ENCODE measurements around the gene PCDHB11. TPM values are rescaled to one million over a fixed set of nuclear protein-coding genes. Genes with fewer than 3 reads are reported as not detected.
"Not testable (repeated sequence)": the region's sequence is repeated elsewhere in the genome, so short reads cannot be mapped to it uniquely, and the experiment has no call there.

PCDHB11 gene
- total RNA-seq (2014; rRNA removed; shearing (Covaris generic)) (0.38 and 1.2 TPM in 2 replicates), polyA plus RNA-seq (2016; fragmentation: Nextera tagmentation; extraction: Ambion mirVana) (1.1 TPM in 2 replicates)

DNA sequence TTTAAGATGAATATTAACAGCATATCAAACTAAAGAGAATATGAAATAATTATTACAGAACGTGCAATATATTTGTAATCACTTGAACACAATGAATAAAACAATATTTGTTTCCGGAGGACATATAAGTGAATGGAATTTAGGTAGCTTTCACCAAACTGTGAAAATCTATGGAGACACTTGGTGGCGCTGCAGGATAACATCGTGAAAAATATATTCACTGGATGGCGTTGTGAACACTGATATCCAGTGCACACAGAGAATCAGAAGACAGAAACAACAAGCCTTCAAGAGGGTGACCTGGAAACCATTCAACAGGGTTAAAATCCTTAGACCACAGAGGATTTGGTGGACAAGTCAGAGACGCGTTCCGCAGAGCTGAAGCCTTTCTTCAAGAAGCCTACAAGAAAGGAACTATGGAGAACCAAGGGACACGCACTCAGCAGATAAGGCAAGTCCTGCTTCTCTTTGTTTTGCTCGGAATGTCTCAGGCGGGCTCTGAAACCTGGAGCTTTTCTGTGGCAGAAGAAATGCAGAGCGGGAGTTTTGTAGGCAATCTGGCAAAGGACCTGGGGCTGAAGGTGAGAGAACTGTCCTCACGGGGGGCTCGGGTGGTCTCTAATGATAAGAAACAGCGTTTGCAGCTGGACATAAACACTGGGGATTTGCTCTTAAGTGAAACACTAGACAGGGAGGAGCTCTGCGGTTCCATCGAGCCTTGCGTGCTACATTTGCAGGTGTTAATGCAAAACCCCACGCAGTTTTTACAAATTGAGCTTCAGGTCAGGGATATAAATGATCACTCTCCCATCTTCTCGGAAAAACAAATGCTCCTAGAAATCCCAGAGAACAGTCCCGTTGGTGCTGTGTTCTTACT lies at the start of gene PCDHB11:
PCDHB11 (plus strand) TSS at position 269 of the 877 bp plus-strand sequence; CDS start at position 417, 148 bp downstream.
- peak within 1 kb of the TSS; percentile 70 for H2AFZ ChIP-seq
- peak; percentile 48 for DNase-seq
- no peaks in the 10 kb centered on the region for H3K27me3 ChIP-seq (replicated peaks; ENCODE audit: insufficient read depth)
- H3K36me3 ChIP-seq (ENCODE audit: low read depth), result no peaks in the 10 kb centered on the region
- H3K79me2 ChIP-seq (ENCODE audit: insufficient read depth), result no peaks in the 10 kb centered on the region
- H3F3A ChIP-seq (ENCODE audit: insufficient read depth), result no peaks in the 10 kb centered on the region
- WGBS, 2 experiments (ENCODE audit: low coverage in 1 of 2, low lambda C conversion rate in 2 of 2, missing lambda C conversion rate in 2 of 2), result 14 to 16% methylated on average over 21 of the region's 21 CpGs
- H3K9ac ChIP-seq, result no peak within 1 kb of the TSS; the same call in 1 of the 2 replicates
- in situ Hi-C loops (cut with MboI), result no loop called here
- no peak within 1 kb of the TSS for H3K27ac ChIP-seq
- H3K4me3 ChIP-seq, result peak within 1 kb of the TSS; percentile 63
- H3K9me2 ChIP-seq (ENCODE audit: insufficient read depth), result no peaks in the 10 kb centered on the region
- H4K20me1 ChIP-seq (ENCODE audit: insufficient read depth), result no peaks in the 10 kb centered on the region
- peak within 1 kb of the TSS; percentile 52 for H3K4me2 ChIP-seq (ENCODE audit: unreplicated experiment)
- no peaks in the 10 kb centered on the region for H3K4me1 ChIP-seq (ENCODE audit: insufficient read depth)
- H3K9me3 ChIP-seq (ENCODE audit: low read depth), result peaks cover 8% of the 10 kb centered on the region
- TF ChIP-seq EZH2phosphoT487 (IDR thresholded peaks at IDR 0.05; ENCODE audit: insufficient read depth, low read depth) (no peak), EZH2 (IDR thresholded peaks at IDR 0.05; ENCODE audit: insufficient read depth, poor library complexity, severe bottlenecking) (no peak)

DNA sequence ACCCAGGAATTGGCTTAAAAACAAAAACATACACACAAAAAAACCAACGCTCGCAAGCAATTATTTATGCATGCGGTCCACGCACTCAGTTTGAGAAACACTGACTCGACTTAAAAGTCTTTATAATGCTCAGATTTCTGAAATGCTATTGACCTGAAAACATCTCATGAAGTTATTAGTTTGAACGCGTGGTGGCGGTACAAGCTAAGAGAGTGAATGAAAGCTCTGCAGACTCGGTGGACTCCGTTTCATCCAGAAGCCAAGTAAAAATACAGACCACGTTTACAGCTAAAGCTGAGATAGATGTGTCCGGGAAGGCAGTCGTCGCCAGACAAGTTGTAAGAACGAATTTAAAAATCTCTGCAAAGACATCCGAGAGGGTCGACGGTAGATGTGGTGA lies 49.6 kb upstream of the PCDHB11 start, which contains the start of gene PCDHB6:
PCDHB6 (plus strand) TSS at position 246 of the 400 bp plus-strand sequence. CDS start 201 bp downstream, outside the sequence.
- H3F3A ChIP-seq (ENCODE audit: insufficient read depth), result no peaks in the 10 kb centered on the region
- WGBS, 2 experiments (ENCODE audit: low coverage in 1 of 2, low lambda C conversion rate in 2 of 2, missing lambda C conversion rate in 2 of 2), result 14 to 16% methylated on average over 18 of the region's 18 CpGs
- H3K4me2 ChIP-seq (ENCODE audit: unreplicated experiment), result peak within 1 kb of the TSS; percentile 35
- H3K4me3 ChIP-seq, result 0 out of 2 replicates have a peak within 1 kb of the TSS, but pooled peaks have one; percentile 29
- H3K9me3 ChIP-seq (ENCODE audit: low read depth), result no peaks in the 10 kb centered on the region
- no peak within 1 kb of the TSS for H3K27ac ChIP-seq
- in situ Hi-C loops (cut with MboI), result no loop called here
- no peak within 1 kb of the TSS for H2AFZ ChIP-seq
- H3K79me2 ChIP-seq (ENCODE audit: insufficient read depth), result no peaks in the 10 kb centered on the region
- no peaks in the 10 kb centered on the region for H4K20me1 ChIP-seq (ENCODE audit: insufficient read depth)
- H3K27me3 ChIP-seq (replicated peaks; ENCODE audit: insufficient read depth), result no peaks in the 10 kb centered on the region
- H3K4me1 ChIP-seq (ENCODE audit: insufficient read depth), result no peaks in the 10 kb centered on the region
- DNase-seq, result peak; percentile 46
- no peak within 1 kb of the TSS for H3K9ac ChIP-seq
- H3K36me3 ChIP-seq (ENCODE audit: low read depth), result no peaks in the 10 kb centered on the region
- TF ChIP-seq EZH2 (IDR thresholded peaks at IDR 0.05; ENCODE audit: insufficient read depth, poor library complexity, severe bottlenecking), result no peak
- no peak for TF ChIP-seq EZH2phosphoT487 (IDR thresholded peaks at IDR 0.05; ENCODE audit: insufficient read depth, low read depth)
- H3K9me2 ChIP-seq (ENCODE audit: insufficient read depth), result no peaks in the 10 kb centered on the region

DNA sequence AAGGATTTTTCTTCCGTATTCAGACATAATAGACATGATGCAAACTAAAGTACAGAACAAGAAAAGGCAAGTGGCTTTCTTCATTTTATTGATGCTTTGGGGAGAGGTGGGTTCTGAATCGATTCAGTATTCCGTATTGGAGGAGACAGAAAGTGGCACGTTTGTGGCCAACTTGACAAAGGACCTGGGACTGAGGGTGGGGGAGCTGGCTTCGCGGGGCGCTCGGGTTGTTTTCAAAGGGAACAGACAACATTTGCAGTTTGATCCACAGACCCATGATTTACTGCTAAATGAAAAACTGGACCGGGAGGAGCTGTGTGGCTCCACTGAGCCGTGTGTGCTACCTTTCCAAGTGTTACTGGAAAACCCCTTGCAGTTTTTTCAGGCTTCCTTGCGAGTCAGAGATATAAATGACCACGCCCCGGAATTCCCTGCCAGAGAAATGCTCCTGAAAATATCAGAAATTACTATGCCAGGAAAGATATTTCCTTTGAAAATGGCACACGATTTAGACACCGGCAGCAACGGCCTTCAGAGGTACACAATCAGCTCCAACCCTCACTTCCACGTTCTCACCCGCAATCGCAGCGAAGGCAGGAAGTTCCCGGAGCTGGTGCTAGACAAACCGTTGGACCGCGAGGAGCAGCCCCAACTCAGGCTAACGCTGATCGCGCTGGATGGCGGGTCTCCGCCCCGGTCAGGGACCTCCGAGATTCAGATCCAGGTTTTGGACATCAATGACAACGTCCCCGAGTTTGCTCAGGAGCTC lies 49.0 kb upstream of the PCDHB11 start:
- Histone ChIP-seq H2AFZ (no peak overlapping the region), H3K9me2 (ENCODE audit: insufficient read depth) (no peaks in the 10 kb centered on the region), H3F3A (ENCODE audit: insufficient read depth) (no peaks in the 10 kb centered on the region), H3K4me2 (ENCODE audit: unreplicated experiment) (peak overlapping the region; percentile 35), H3K27me3 (replicated peaks; ENCODE audit: insufficient read depth) (no peaks in the 10 kb centered on the region), H3K9ac (no peak overlapping the region), H3K4me1 (ENCODE audit: insufficient read depth) (no peaks in the 10 kb centered on the region), H3K9me3 (ENCODE audit: low read depth) (no peaks in the 10 kb centered on the region), H3K36me3 (ENCODE audit: low read depth) (no peaks in the 10 kb centered on the region), H3K79me2 (ENCODE audit: insufficient read depth) (no peaks in the 10 kb centered on the region), H4K20me1 (ENCODE audit: insufficient read depth) (no peaks in the 10 kb centered on the region), H3K4me3 (0 out of 2 replicates have a peak overlapping the region, but pooled peaks have one; percentile 29), H3K27ac (no peak overlapping the region)
- in situ Hi-C loops (cut with MboI), result no loop called here
- WGBS, 2 experiments (ENCODE audit: low coverage in 1 of 2, low lambda C conversion rate in 2 of 2, missing lambda C conversion rate in 2 of 2), result 29 to 34% methylated on average over 33 of the region's 33 CpGs
- TF ChIP-seq EZH2phosphoT487 (IDR thresholded peaks at IDR 0.05; ENCODE audit: insufficient read depth, low read depth) (no peak), EZH2 (IDR thresholded peaks at IDR 0.05; ENCODE audit: insufficient read depth, poor library complexity, severe bottlenecking) (no peak)
- DNase-seq, result no peak

DNA sequence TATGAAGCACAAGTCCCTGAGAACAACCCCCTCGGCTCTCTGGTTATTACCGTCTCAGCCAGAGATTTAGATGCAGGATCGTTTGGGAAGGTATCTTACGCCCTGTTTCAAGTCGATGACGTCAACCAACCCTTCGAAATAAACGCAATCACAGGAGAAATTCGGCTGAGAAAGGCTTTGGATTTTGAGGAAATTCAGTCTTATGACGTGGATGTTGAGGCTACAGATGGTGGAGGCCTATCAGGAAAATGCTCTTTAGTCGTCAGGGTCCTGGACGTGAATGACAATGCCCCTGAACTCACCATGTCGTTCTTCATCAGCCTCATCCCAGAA lies 48.5 kb upstream of the PCDHB11 start:
- 19 to 28% methylated on average over 13 of the region's 13 CpGs for WGBS, 2 experiments (ENCODE audit: low coverage in 1 of 2, low lambda C conversion rate in 2 of 2, missing lambda C conversion rate in 2 of 2)

DNA sequence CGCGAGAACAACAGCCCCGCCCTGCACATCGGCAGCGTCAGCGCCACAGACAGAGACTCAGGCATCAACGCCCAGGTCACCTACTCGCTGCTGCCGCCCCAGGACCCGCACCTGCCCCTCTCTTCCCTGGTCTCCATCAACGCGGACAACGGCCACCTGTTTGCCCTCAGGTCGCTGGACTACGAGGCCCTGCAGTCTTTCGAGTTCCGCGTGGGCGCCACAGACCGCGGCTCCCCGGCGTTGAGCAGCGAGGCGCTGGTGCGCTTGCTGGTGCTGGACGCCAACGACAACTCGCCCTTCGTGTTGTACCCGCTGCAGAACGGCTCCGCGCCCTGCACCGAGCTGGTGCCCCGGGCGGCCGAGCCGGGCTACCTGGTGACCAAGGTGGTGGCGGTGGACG lies 47.8 kb upstream of the PCDHB11 start:
- H3K9me2 ChIP-seq (ENCODE audit: insufficient read depth); H4K20me1 ChIP-seq (ENCODE audit: insufficient read depth); H3K9me3 ChIP-seq (ENCODE audit: low read depth); H3K27me3 ChIP-seq (replicated peaks; ENCODE audit: insufficient read depth); DNase-seq; H3F3A ChIP-seq (ENCODE audit: insufficient read depth); H2AFZ ChIP-seq; H3K79me2 ChIP-seq (ENCODE audit: insufficient read depth); H3K27ac ChIP-seq; H3K4me2 ChIP-seq (ENCODE audit: unreplicated experiment); in situ Hi-C loops (cut with MboI); H3K9ac ChIP-seq; H3K4me1 ChIP-seq (ENCODE audit: insufficient read depth); H3K4me3 ChIP-seq; H3K36me3 ChIP-seq (ENCODE audit: low read depth): not testable (repeated sequence)
- 44 to 47% methylated on average over 33 to 39 of the region's 41 CpGs for WGBS, 2 experiments (ENCODE audit: low coverage in 1 of 2, low lambda C conversion rate in 2 of 2, missing lambda C conversion rate in 2 of 2)

More for the DNA sequence above, 48.5 kb upstream of the PCDHB11 start:
- Histone ChIP-seq H3K4me3 (no peak overlapping the region), H2AFZ (no peak overlapping the region), H3K4me1 (ENCODE audit: insufficient read depth) (no peaks in the 10 kb centered on the region), H3K4me2 (ENCODE audit: unreplicated experiment) (no peak overlapping the region), H3K27me3 (replicated peaks; ENCODE audit: insufficient read depth) (no peaks in the 10 kb centered on the region), H3F3A (ENCODE audit: insufficient read depth) (no peaks in the 10 kb centered on the region), H4K20me1 (ENCODE audit: insufficient read depth) (no peaks in the 10 kb centered on the region), H3K9me3 (ENCODE audit: low read depth) (no peaks in the 10 kb centered on the region), H3K9ac (no peak overlapping the region), H3K9me2 (ENCODE audit: insufficient read depth) (no peaks in the 10 kb centered on the region), H3K27ac (no peak overlapping the region), H3K79me2 (ENCODE audit: insufficient read depth) (no peaks in the 10 kb centered on the region), H3K36me3 (ENCODE audit: low read depth) (no peaks in the 10 kb centered on the region)
- no peak for TF ChIP-seq EZH2phosphoT487 (IDR thresholded peaks at IDR 0.05; ENCODE audit: insufficient read depth, low read depth)
- no peak for TF ChIP-seq EZH2 (IDR thresholded peaks at IDR 0.05; ENCODE audit: insufficient read depth, poor library complexity, severe bottlenecking)
- no peak for DNase-seq
- in situ Hi-C loops (cut with MboI), result no loop called here

DNA sequence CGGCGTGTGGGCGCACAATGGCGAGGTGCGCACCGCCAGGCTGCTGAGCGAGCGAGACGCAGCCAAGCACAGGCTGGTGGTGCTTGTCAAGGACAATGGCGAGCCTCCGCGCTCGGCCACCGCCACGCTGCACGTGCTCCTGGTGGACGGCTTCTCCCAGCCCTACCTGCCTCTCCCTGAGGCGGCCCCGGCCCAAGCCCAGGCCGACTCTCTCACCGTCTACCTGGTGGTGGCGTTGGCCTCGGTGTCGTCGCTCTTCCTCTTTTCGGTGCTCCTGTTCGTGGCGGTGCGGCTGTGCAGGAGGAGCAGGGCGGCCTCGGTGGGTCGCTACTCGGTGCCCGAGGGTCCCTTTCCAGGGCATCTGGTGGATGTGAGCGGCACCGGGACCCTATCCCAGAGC lies 47.3 kb upstream of the PCDHB11 start:
- 28 to 31% methylated on average over 21 to 27 of the region's 36 CpGs for WGBS, 2 experiments (ENCODE audit: low coverage in 1 of 2, low lambda C conversion rate in 2 of 2, missing lambda C conversion rate in 2 of 2)
- in situ Hi-C loops (cut with MboI), result not testable (repeated sequence)

More for the DNA sequence above, 47.3 kb upstream of the PCDHB11 start:
- H3F3A ChIP-seq (ENCODE audit: insufficient read depth); H3K9me3 ChIP-seq (ENCODE audit: low read depth); H3K27me3 ChIP-seq (replicated peaks; ENCODE audit: insufficient read depth); H3K79me2 ChIP-seq (ENCODE audit: insufficient read depth); H3K4me1 ChIP-seq (ENCODE audit: insufficient read depth); H3K9me2 ChIP-seq (ENCODE audit: insufficient read depth); H3K27ac ChIP-seq; H2AFZ ChIP-seq; H3K36me3 ChIP-seq (ENCODE audit: low read depth); H3K9ac ChIP-seq; DNase-seq; H3K4me3 ChIP-seq; H4K20me1 ChIP-seq (ENCODE audit: insufficient read depth); H3K4me2 ChIP-seq (ENCODE audit: unreplicated experiment): not testable (repeated sequence)
